Measurements from ENCODE around the gene B3GALT6. TPM values are rescaled to one million over a fixed set of nuclear protein-coding genes. Genes with fewer than 3 reads are reported as not detected.

B3GALT6 gene
- total RNA-seq, 1 experiment from 2014 or later, result 27.1 TPM

DNA sequence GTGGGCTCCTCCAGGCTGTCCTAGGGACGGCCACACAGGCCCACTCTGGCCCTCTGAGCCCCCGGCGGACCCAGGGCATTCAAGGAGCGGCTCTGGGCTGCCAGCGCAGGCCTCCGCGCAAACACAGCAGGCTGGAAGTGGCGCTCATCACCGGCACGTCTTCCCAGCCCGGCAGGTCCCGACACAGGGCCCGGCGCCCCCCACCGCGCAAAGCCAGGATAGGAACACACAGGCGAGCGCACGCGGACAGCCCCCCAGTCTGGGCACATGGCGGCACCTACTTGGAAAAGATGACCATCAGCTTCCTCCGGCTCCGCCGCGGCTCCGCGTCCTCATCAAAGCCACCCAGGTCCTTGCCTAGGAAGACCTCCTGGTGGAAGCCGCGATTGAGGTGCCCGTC is 3.9 kb upstream of the B3GALT6 start:
- H3K56ac ChIP-seq (ENCODE audit: insufficient read length, low read depth, low read length), result no peak overlapping the region
- H3K9me3 ChIP-seq (ENCODE audit: control insufficient read depth, low read depth, low read length), result no peaks in the 10 kb centered on the region
- H2BK20ac ChIP-seq (ENCODE audit: low read depth, low read length, poor library complexity, severe bottlenecking), result no peak overlapping the region
- H2AFZ ChIP-seq (ENCODE audit: low read length), result no peak overlapping the region
- TF ChIP-seq CTCF (conservative IDR thresholded peaks at IDR 0.05), result no peak
- Mint-ChIP-seq H3K9me3 (no peaks in the 10 kb centered on the region), H3K36me3 (ENCODE audit: insufficient read depth in 1 of 3, low read depth in 3 of 3) (peaks cover 15 to 45% (median 39%) of the 10 kb centered on the region in 3 experiments), H3K27me3 (ENCODE audit: low read depth) (no peaks in the 10 kb centered on the region), H3K4me1 (peaks cover 7 to 10% of the 10 kb centered on the region in 2 experiments), H3K27ac (no peak overlapping the region; a peak in 1 of 7 replicates), H3K4me3 (no peak overlapping the region)
- peaks cover 2% of the 10 kb centered on the region; the same call in 1 of the 2 replicates for H3K79me2 ChIP-seq (ENCODE audit: insufficient read depth, low read length)
- no peak overlapping the region for H3K23ac ChIP-seq (ENCODE audit: insufficient read length, low read depth, low read length)
- no peak for DNase-seq
- H2BK12ac ChIP-seq (ENCODE audit: insufficient read length, low read depth, low read length), result no peak overlapping the region
- no peak overlapping the region for H2BK15ac ChIP-seq (ENCODE audit: low read depth, low read length)
- H3K14ac ChIP-seq (ENCODE audit: insufficient read depth, low read length), result no peak overlapping the region
- no peak overlapping the region for H3K4me2 ChIP-seq (ENCODE audit: insufficient read depth, insufficient read length, low read length)
- H3K27ac ChIP-seq (ENCODE audit: insufficient read length, low read depth, low read length), result no peak overlapping the region
- WGBS (ENCODE audit: extremely low coverage, insufficient read length, low lambda C conversion rate), result no CpG with 5 or more reads among the region's 30 CpGs
- no peaks in the 10 kb centered on the region for H3K4me1 ChIP-seq (ENCODE audit: insufficient read depth, low read length)
- no peak overlapping the region for H2AK5ac ChIP-seq (ENCODE audit: insufficient read length, low read length)
- no peak overlapping the region for H3K18ac ChIP-seq (ENCODE audit: insufficient read length, low read depth, low read length)
- peaks cover 2% of the 10 kb centered on the region for H3K79me1 ChIP-seq (ENCODE audit: insufficient read depth, low read depth, low read length, poor library complexity, severe bottlenecking)
- H4K91ac ChIP-seq (ENCODE audit: insufficient read length, low read depth, low read length), result no peak overlapping the region
- no peak overlapping the region for H4K5ac ChIP-seq (ENCODE audit: insufficient read length, low read depth, low read length)
- no peak overlapping the region for H2BK120ac ChIP-seq (ENCODE audit: low read depth, low read length, poor library complexity, severe bottlenecking)
- H3K9ac ChIP-seq (ENCODE audit: extremely low read depth, insufficient read length, low read length), result no peak overlapping the region
- H4K8ac ChIP-seq (replicated peaks; ENCODE audit: insufficient read length, low read depth, low read length), result no peak overlapping the region
- H3T11ph ChIP-seq (ENCODE audit: low read length), result no peak overlapping the region
- no peaks in the 10 kb centered on the region for H4K20me1 ChIP-seq (ENCODE audit: control insufficient read depth, insufficient read depth, insufficient read length)
- H2BK5ac ChIP-seq (ENCODE audit: insufficient read length, low read length), result no peak overlapping the region
- H3K27me3 ChIP-seq (ENCODE audit: insufficient read depth, low read length), result no peaks in the 10 kb centered on the region
- H3K23me2 ChIP-seq (ENCODE audit: insufficient read length, low read depth, low read length, poor library complexity, severe bottlenecking), result peaks cover 6% of the 10 kb centered on the region
- no peak overlapping the region for H3K4ac ChIP-seq (ENCODE audit: low read depth, low read length)

Data from H9 (cell line).